MM.1S (cell line): ENCODE results near the gene MVB12B.

ENCODE experiments used
- DNase-seq: peaks from one replicate; pipeline ENCODE4 v3.0.0-alpha.2; 2015
- H2AFZ ChIP-seq: fragments of 300-600 bp; sonication (generic); 2 replicates; pipeline ENCODE4 v1.6.0; 2016; ENCODE audit warnings: antibody characterized with exemption, low read length
- H3F3A ChIP-seq: fragments of 300-600 bp; sonication (generic); 2 replicates; pipeline ENCODE4 v1.6.1; 2016; ENCODE audit warnings: mild to moderate bottlenecking, antibody characterized with exemption, low read length, moderate library complexity, mixed read lengths; ENCODE audit not compliant: insufficient read depth
- H3K27ac ChIP-seq: fragments of 300-600 bp; sonication (generic); 2 replicates; pipeline ENCODE4 v1.5.1; 2016; ENCODE audit warnings: mild to moderate bottlenecking, low read length
- H3K27me3 ChIP-seq: fragments of 300-600 bp; sonication (generic); replicated peaks from 2 replicates; pipeline ENCODE4 v1.6.0; 2016; ENCODE audit warnings: low read length; ENCODE audit not compliant: insufficient read depth
- H3K36me3 ChIP-seq: fragments of 300-600 bp; sonication (generic); replicated peaks from 2 replicates; pipeline ENCODE4 v1.6.1; 2016; ENCODE audit warnings: mild to moderate bottlenecking, low read length, mixed read lengths; ENCODE audit not compliant: insufficient read depth
- H3K4me1 ChIP-seq: fragments of 300-600 bp; sonication (generic); 2 replicates; pipeline ENCODE4 v1.6.1; 2016; ENCODE audit warnings: low read length, mixed read lengths
- H3K4me2 ChIP-seq: fragments of 300-600 bp; sonication (generic); 2 replicates; pipeline ENCODE4 v1.6.0; 2016; ENCODE audit warnings: low read depth, low read length
- H3K4me3 ChIP-seq: fragments of 300-600 bp; sonication (generic); 2 replicates; pipeline ENCODE4 v1.5.1; 2016; ENCODE audit warnings: low read length, mixed read lengths
- H3K79me2 ChIP-seq: fragments of 300-600 bp; sonication (generic); 2 replicates; pipeline ENCODE4 v1.6.1; 2016; ENCODE audit warnings: mixed run types, low read length, mixed read lengths
- H3K9ac ChIP-seq: fragments of 300-600 bp; sonication (generic); 2 replicates; pipeline ENCODE4 v1.6.1; 2016; ENCODE audit warnings: low read length, mixed read lengths
- H3K9me2 ChIP-seq: fragments of 300-600 bp; sonication (generic); replicated peaks from 2 replicates; pipeline ENCODE4 v1.6.1; 2016; ENCODE audit warnings: mild to moderate bottlenecking, low read length, mixed read lengths; ENCODE audit not compliant: insufficient read depth
- H3K9me3 ChIP-seq: fragments of 300-600 bp; sonication (generic); replicated peaks from 2 replicates; pipeline ENCODE4 v1.6.1; 2016; ENCODE audit warnings: mild to moderate bottlenecking, low read length, mixed read lengths; ENCODE audit not compliant: insufficient read depth
- H4K20me1 ChIP-seq: fragments of 300-600 bp; sonication (generic); 2 replicates; pipeline ENCODE4 v1.6.1; 2016; ENCODE audit warnings: mild to moderate bottlenecking, low read length, moderate library complexity, mixed read lengths; ENCODE audit not compliant: insufficient read depth
- EZH2 ChIP-seq: fragments of 300-600 bp; sonication (generic); optimal IDR thresholded peaks from 2 replicates; pipeline ENCODE3; 2017; ENCODE audit warnings: low read depth, mild to moderate bottlenecking, antibody characterized with exemption, low read length, mixed read lengths
- EZH2phosphoT487 ChIP-seq: fragments of 300-600 bp; sonication (generic); IDR thresholded peaks from 2 replicates; pipeline ENCODE4 v1.6.1; 2018; ENCODE audit warnings: antibody characterized with exemption, low read length
- TF ChIP-seq, protein P1 (sequence below): fragments of 300-600 bp; sonication (generic); IDR thresholded peaks from 2 replicates; pipeline ENCODE4 v1.5.1; 2016; ENCODE audit warnings: antibody characterized with exemption, low read length, mixed read lengths

The MVB12B gene

DNA sequence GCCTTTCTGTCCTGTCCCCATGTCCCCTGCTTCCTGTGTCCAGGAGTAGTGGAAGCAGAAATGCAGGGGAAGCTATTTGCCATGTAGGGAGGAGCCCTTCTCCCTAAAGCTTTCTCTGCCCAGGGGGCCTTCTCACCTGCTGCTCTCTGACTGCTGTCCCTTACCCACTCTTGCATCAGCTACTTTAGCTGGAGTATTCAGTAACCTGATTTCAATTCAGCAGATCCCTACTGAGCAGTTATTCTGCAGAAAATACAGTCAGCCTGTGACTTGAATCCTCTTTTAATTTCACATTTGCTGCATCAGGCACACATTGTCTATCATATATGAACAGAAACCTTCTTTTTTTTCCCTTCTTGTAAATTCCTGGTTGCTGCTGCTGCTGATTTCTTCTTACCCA is 90.4 kb downstream of the MVB12B start:
- Histone ChIP-seq H3K9ac (no peak overlapping the region), H4K20me1 (no peaks in the 10 kb centered on the region), H3K36me3 (no peaks in the 10 kb centered on the region), H3K4me3 (no peak overlapping the region), H3K27me3 (peaks cover 5% of the 10 kb centered on the region), H3K4me1 (peaks cover 4% of the 10 kb centered on the region), H3F3A (peaks cover 2% of the 10 kb centered on the region), H3K9me2 (no peaks in the 10 kb centered on the region), H3K27ac (no peak overlapping the region), H2AFZ (no peak overlapping the region), H3K4me2 (no peak overlapping the region), H3K79me2 (no peaks in the 10 kb centered on the region), H3K9me3 (no peaks in the 10 kb centered on the region)
- DNase-seq: no peak
- no peak for TF ChIP-seq EZH2
- no peak for TF ChIP-seq EZH2phosphoT487
- TF ChIP-seq, protein P1, sequence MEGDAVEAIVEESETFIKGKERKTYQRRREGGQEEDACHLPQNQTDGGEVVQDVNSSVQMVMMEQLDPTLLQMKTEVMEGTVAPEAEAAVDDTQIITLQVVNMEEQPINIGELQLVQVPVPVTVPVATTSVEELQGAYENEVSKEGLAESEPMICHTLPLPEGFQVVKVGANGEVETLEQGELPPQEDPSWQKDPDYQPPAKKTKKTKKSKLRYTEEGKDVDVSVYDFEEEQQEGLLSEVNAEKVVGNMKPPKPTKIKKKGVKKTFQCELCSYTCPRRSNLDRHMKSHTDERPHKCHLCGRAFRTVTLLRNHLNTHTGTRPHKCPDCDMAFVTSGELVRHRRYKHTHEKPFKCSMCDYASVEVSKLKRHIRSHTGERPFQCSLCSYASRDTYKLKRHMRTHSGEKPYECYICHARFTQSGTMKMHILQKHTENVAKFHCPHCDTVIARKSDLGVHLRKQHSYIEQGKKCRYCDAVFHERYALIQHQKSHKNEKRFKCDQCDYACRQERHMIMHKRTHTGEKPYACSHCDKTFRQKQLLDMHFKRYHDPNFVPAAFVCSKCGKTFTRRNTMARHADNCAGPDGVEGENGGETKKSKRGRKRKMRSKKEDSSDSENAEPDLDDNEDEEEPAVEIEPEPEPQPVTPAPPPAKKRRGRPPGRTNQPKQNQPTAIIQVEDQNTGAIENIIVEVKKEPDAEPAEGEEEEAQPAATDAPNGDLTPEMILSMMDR: no peak

GRCh38 chr9:126417684-126418083 is 91.1 kb downstream of the MVB12B start:
- Histone ChIP-seq H3K4me2 (no peak overlapping the region), H3K27ac (no peak overlapping the region), H3F3A (no peaks in the 10 kb centered on the region), H3K79me2 (no peaks in the 10 kb centered on the region), H3K36me3 (no peaks in the 10 kb centered on the region), H3K9me2 (no peaks in the 10 kb centered on the region), H2AFZ (no peak overlapping the region), H3K27me3 (peaks cover 5% of the 10 kb centered on the region), H3K9ac (no peak overlapping the region), H3K4me3 (no peak overlapping the region), H3K9me3 (no peaks in the 10 kb centered on the region), H4K20me1 (no peaks in the 10 kb centered on the region), H3K4me1 (no peaks in the 10 kb centered on the region)
- DNase-seq: no peak
- TF ChIP-seq EZH2phosphoT487 (no peak), EZH2 (no peak)
- TF ChIP-seq, protein P1: no peak

GRCh38 chr9:126418608-126419007 is 92.0 kb downstream of the MVB12B start:
- no peak overlapping the region for H3K4me2 ChIP-seq

More at GRCh38 chr9:126418608-126419007, 92.0 kb downstream of the MVB12B start:
- Histone ChIP-seq H3K36me3 (no peaks in the 10 kb centered on the region), H3K9me3 (no peaks in the 10 kb centered on the region), H2AFZ (no peak overlapping the region), H3K79me2 (no peaks in the 10 kb centered on the region), H3F3A (no peaks in the 10 kb centered on the region), H3K4me3 (no peak overlapping the region), H3K9ac (no peak overlapping the region), H4K20me1 (no peaks in the 10 kb centered on the region), H3K27me3 (no peaks in the 10 kb centered on the region), H3K27ac (no peak overlapping the region), H3K4me1 (no peaks in the 10 kb centered on the region), H3K9me2 (no peaks in the 10 kb centered on the region)
- TF ChIP-seq, protein P1: no peak
- TF ChIP-seq EZH2phosphoT487 (no peak), EZH2 (no peak)
- DNase-seq: no peak
